Measurements from ENCODE around the gene SH3RF3. TPM values are rescaled to one million over a fixed set of nuclear protein-coding genes. Genes with fewer than 3 reads are reported as not detected.

SH3RF3 gene
- total and polyA plus RNA-seq, 4 donors: 2.9 to 9.7 (median 8.6) TPM

GRCh38 chr2:109345653-109346480 lies 216.9 kb downstream of the SH3RF3 start:
- Histone ChIP-seq H3K27ac (ENCODE audit: low read depth in 1 of 2, low read length in 1 of 2) (no peak overlapping the region), H3K4me3 (no peak overlapping the region), H3K4me1 (ENCODE audit: control insufficient read depth in 5 of 5, insufficient read depth in 5 of 5, low read length in 5 of 5) (peaks cover 0 to 18% (median 8%) of the 10 kb centered on the region in 5 donors), H3K27me3 (ENCODE audit: control insufficient read depth in 3 of 3, insufficient read depth in 3 of 3, low read length in 2 of 3) (no peaks in the 10 kb centered on the region), H3K36me3 (ENCODE audit: control insufficient read depth in 4 of 4, insufficient read depth in 4 of 4, low read length in 4 of 4) (no peaks in the 10 kb centered on the region), H3K9ac (ENCODE audit: insufficient read depth in 1 of 2, low read length in 2 of 2) (no peak overlapping the region), H3K9me3 (ENCODE audit: control insufficient read depth in 4 of 4, insufficient read depth in 3 of 4, low read length in 3 of 4) (no peaks in the 10 kb centered on the region)
- ATAC-seq (ENCODE audit: insufficient read depth, low FRiP score) (no peak), DNase-seq (no peak)
- no peak for TF ChIP-seq CTCF (IDR thresholded peaks at IDR 0.05; ENCODE audit: control extremely low read depth, extremely low read depth)
- WGBS, 2 donors: 66 to 82% methylated on average over 13 of the region's 13 CpGs

- H3K4me3 ChIP-seq: no peak overlapping the region
- peaks cover 4 to 23% (median 16%) of the 10 kb centered on the region in 5 donors for H3K4me1 ChIP-seq (ENCODE audit: control insufficient read depth in 5 of 5, insufficient read depth in 5 of 5, low read length in 5 of 5)
- H3K27me3 ChIP-seq (ENCODE audit: control insufficient read depth in 3 of 3, insufficient read depth in 3 of 3, low read length in 2 of 3): no peaks in the 10 kb centered on the region
- TF ChIP-seq CTCF (IDR thresholded peaks at IDR 0.05; ENCODE audit: control extremely low read depth, extremely low read depth): no peak
- 93 to 94% methylated on average over 12 of the region's 12 CpGs for WGBS, 2 donors
- H3K9me3 ChIP-seq (ENCODE audit: control insufficient read depth in 4 of 4, insufficient read depth in 3 of 4, low read length in 3 of 4): no peaks in the 10 kb centered on the region
- no peak overlapping the region for H3K9ac ChIP-seq (ENCODE audit: insufficient read depth in 1 of 2, low read length in 2 of 2)
- ATAC-seq (ENCODE audit: insufficient read depth, low FRiP score) (no peak), DNase-seq (no peak)
- H3K27ac ChIP-seq (ENCODE audit: low read depth in 1 of 2, low read length in 1 of 2): no peak overlapping the region
- no peaks in the 10 kb centered on the region for H3K36me3 ChIP-seq (ENCODE audit: control insufficient read depth in 4 of 4, insufficient read depth in 4 of 4, low read length in 4 of 4)
Observed at GRCh38 chr2:109346601-109347228, 217.7 kb downstream of the SH3RF3 start.

GRCh38 chr2:109347626-109348025 lies 218.6 kb downstream of the SH3RF3 start:
- no peak for TF ChIP-seq CTCF (IDR thresholded peaks at IDR 0.05; ENCODE audit: control extremely low read depth, extremely low read depth)
- H3K27me3 ChIP-seq (ENCODE audit: control insufficient read depth in 3 of 3, insufficient read depth in 3 of 3, low read length in 2 of 3): no peaks in the 10 kb centered on the region
- H3K27ac ChIP-seq (ENCODE audit: low read depth in 1 of 2, low read length in 1 of 2): no peak overlapping the region
- no peak for ATAC-seq (ENCODE audit: insufficient read depth, low FRiP score)
- no peak overlapping the region for H3K9ac ChIP-seq (ENCODE audit: insufficient read depth in 1 of 2, low read length in 2 of 2)
- H3K9me3 ChIP-seq (ENCODE audit: control insufficient read depth in 4 of 4, insufficient read depth in 3 of 4, low read length in 3 of 4): no peaks in the 10 kb centered on the region
- DNase-seq: no peak
- 88 to 96% methylated on average over 13 of the region's 13 CpGs for WGBS, 2 donors
- H3K4me1 ChIP-seq (ENCODE audit: control insufficient read depth in 5 of 5, insufficient read depth in 5 of 5, low read length in 5 of 5): peaks cover 4 to 32% (median 22%) of the 10 kb centered on the region in 5 donors
- no peak overlapping the region for H3K4me3 ChIP-seq
- H3K36me3 ChIP-seq (ENCODE audit: control insufficient read depth in 4 of 4, insufficient read depth in 4 of 4, low read length in 4 of 4): no peaks in the 10 kb centered on the region

All from lung (tissue), 12 donors.